GM23338 (cell line): ENCODE measurements around the gene RPL28. TPM values are rescaled to one million over a fixed set of nuclear protein-coding genes. Genes with fewer than 3 reads are reported as not detected.

Experiments used
- ATAC-seq: fragments of 200-7000 bp; cut with Tn5 transposase; 3 replicates; pipeline ENCODE4 v1.9.1; 2020
- DNase-seq: peaks from one replicate; pipeline ENCODE4 v3.0.0-alpha.2; 2015; ENCODE audit warnings: low spot score
- H2AFZ ChIP-seq: fragments of 200-600 bp; sonication (generic); 2 replicates; pipeline ENCODE4 v1.8.0; 2016; ENCODE audit warnings: antibody characterized with exemption, mild to moderate bottlenecking, moderate library complexity
- H3F3A ChIP-seq: fragments of 200-600 bp; sonication (generic); replicated peaks from 2 replicates; pipeline ENCODE4 v1.8.0; 2017; ENCODE audit warnings: antibody characterized with exemption, mixed run types, low read depth
- H3K27ac ChIP-seq: fragments of 200-600 bp; sonication (generic); 2 replicates; pipeline ENCODE4 v1.6.1; 2016; ENCODE audit warnings: low read depth
- H3K27me3 ChIP-seq: fragments of 200-600 bp; sonication (generic); 2 replicates; pipeline ENCODE4 v1.8.0; 2016; ENCODE audit warnings: mild to moderate bottlenecking, mixed run types, moderate library complexity; ENCODE audit not compliant: insufficient read depth
- H3K36me3 ChIP-seq: fragments of 200-600 bp; sonication (generic); 2 replicates; pipeline ENCODE4 v1.8.0; 2016; ENCODE audit warnings: mild to moderate bottlenecking; ENCODE audit not compliant: insufficient read depth
- H3K4me1 ChIP-seq: fragments of 200-600 bp; sonication (generic); 2 replicates; pipeline ENCODE4 v1.8.0; 2016; ENCODE audit warnings: mild to moderate bottlenecking, moderate library complexity; ENCODE audit not compliant: insufficient read depth
- H3K4me2 ChIP-seq: fragments of 200-600 bp; sonication (generic); 2 replicates; pipeline ENCODE4 v1.7.1; 2017; ENCODE audit warnings: mixed run types
- H3K4me3 ChIP-seq: fragments of 200-600 bp; sonication (generic); 2 replicates; pipeline ENCODE4 v1.6.1; 2016; ENCODE audit warnings: mixed run types
- H3K79me2 ChIP-seq: fragments of 200-600 bp; sonication (generic); replicated peaks from 2 replicates; pipeline ENCODE4 v1.8.0; 2017; ENCODE audit warnings: mild to moderate bottlenecking; ENCODE audit not compliant: insufficient read depth
- H3K9me2 ChIP-seq: fragments of 200-600 bp; sonication (generic); 2 replicates; pipeline ENCODE4 v1.8.0; 2017; ENCODE audit not compliant: insufficient read depth
- H4K20me1 ChIP-seq: fragments of 200-600 bp; sonication (generic); replicated peaks from 2 replicates; pipeline ENCODE4 v1.8.0; 2017; ENCODE audit warnings: mild to moderate bottlenecking; ENCODE audit not compliant: insufficient read depth
- H3K27ac Mint-ChIP-seq: 2 replicates; pipeline ENCODE4 v1.8.0; 2020; ENCODE audit warnings: inconsistent platforms, mild to moderate bottlenecking, moderate library complexity, mixed read lengths
- H3K27me3 Mint-ChIP-seq: 3 replicates; pipeline ENCODE4 v1.8.0; 2022; ENCODE audit warnings: low read depth, mild to moderate bottlenecking, moderate library complexity, mixed read lengths, inconsistent platforms; ENCODE audit not compliant: insufficient read depth, poor library complexity
- H3K36me3 Mint-ChIP-seq: 3 replicates; pipeline ENCODE4 v1.8.0; 2021; ENCODE audit warnings: low read depth, mild to moderate bottlenecking, inconsistent platforms, moderate library complexity, mixed read lengths
- H3K4me1 Mint-ChIP-seq: 3 replicates; pipeline ENCODE4 v1.8.0; 2020; ENCODE audit warnings: mild to moderate bottlenecking, inconsistent platforms, mixed read lengths
- H3K4me3 Mint-ChIP-seq: 3 replicates; pipeline ENCODE4 v1.8.0; 2021; ENCODE audit warnings: moderate library complexity, mild to moderate bottlenecking, inconsistent platforms, mixed read lengths
- H3K9me3 Mint-ChIP-seq: 3 replicates; pipeline ENCODE4 v1.8.0; 2020; ENCODE audit warnings: moderate library complexity, mild to moderate bottlenecking, inconsistent platforms, mixed read lengths
- CREB1 ChIP-seq: fragments of 250-450 bp; sonication (Bioruptor Pico); IDR thresholded peaks from 2 replicates; pipeline ENCODE4 v1.5.0; 2020; ENCODE audit warnings: low read depth, mild to moderate bottlenecking, moderate library complexity
- EZH2phosphoT487 ChIP-seq: fragments of 200-600 bp; sonication (generic); IDR thresholded peaks from one replicate; pipeline ENCODE4 v1.8.1; 2018; ENCODE audit warnings: antibody characterized with exemption; ENCODE audit not compliant: unreplicated experiment
- JUNB ChIP-seq: IDR thresholded peaks from one replicate; pipeline ENCODE4 v1.6.1; 2016; ENCODE audit warnings: antibody characterized with exemption; ENCODE audit not compliant: unreplicated experiment
- POLR2AphosphoS5 ChIP-seq: IDR thresholded peaks from 2 replicates; pipeline ENCODE4 v1.6.1; 2016; ENCODE audit warnings: antibody characterized with exemption, low read depth
- STAT1 ChIP-seq: IDR thresholded peaks from one replicate; pipeline ENCODE4 v1.6.1; 2016; ENCODE audit warnings: antibody characterized with exemption; ENCODE audit not compliant: unreplicated experiment
- ZNF114 ChIP-seq: fragments of 250-450 bp; sonication (Bioruptor Pico); IDR thresholded peaks from 2 replicates; pipeline ENCODE4 v1.5.0; 2020; ENCODE audit warnings: mild to moderate bottlenecking, moderate library complexity
- ZNF331 ChIP-seq: fragments of 250-450 bp; sonication (Bioruptor Pico); IDR thresholded peaks from 2 replicates; pipeline ENCODE4 v1.5.0; 2020; ENCODE audit warnings: low read depth, mild to moderate bottlenecking, moderate library complexity
- ZNF462 ChIP-seq: fragments of 250-450 bp; sonication (Bioruptor Pico); IDR thresholded peaks from 2 replicates; pipeline ENCODE4 v1.5.0; 2020; ENCODE audit warnings: mild to moderate bottlenecking, moderate library complexity
- polyA plus RNA-seq: library from polyadenylated mRNA; unstranded; fragments of >200 nt; fragmentation: Nextera tagmentation; extraction: Ambion mirVana; gene quantifications from 2 replicates; pipeline ENCODE4 v1.2.1, GENCODE V29; 2016
- total RNA-seq: library from RNA; depleted of rRNA; stranded (reverse); fragments of >200 nt; shearing (Covaris generic); gene quantifications from 2 replicates; pipeline ENCODE4 v1.2.3, GENCODE V29; 2014
- TF ChIP-seq, protein P1 (sequence below): IDR thresholded peaks from 2 replicates; pipeline ENCODE4 v1.6.1; 2016; ENCODE audit warnings: antibody characterized with exemption

The RPL28 gene
- total and polyA plus RNA-seq, 2 experiments from 2014 or later = 737 to 1,528 TPM

DNA sequence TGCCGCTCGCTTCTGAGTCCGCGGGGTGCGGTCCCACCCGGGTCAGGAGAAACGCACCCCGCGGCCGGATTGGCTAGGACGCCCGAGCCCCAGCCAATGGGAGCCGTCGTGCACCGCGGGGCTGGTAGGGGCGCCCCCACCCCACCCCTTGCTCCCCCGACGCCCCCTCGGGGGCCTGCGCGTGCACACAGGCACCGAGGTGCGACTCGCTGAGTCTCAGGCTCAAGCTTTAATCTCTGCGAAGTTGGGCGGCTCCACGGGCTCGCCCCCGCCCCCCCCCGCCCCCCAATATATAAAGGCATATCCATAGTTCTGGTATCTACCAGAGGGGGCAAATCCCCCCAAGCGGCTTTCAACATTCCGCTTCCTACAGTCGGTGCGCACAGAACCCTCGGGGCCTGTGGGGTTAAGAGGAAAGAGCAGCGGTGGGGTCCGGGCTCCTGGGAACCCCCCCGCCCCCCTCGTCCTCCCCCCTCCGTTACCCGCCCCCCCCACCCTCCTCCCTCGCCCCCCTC, 31.0 kb upstream of the RPL28 start, which contains the start of gene COX6B2:
Gene COX6B2, minus strand, starts transcription at position 22 of the 515 bp plus-strand sequence. CDS start 198 bp downstream, outside the sequence.
- Histone ChIP-seq H3K79me2 (no peaks in the 10 kb centered on the region), H4K20me1 (no peaks in the 10 kb centered on the region), H3K27ac (no peak within 1 kb of the TSS), H3K36me3 (no peaks in the 10 kb centered on the region), H3K27me3 (peaks cover 63% of the 10 kb centered on the region), H2AFZ (peak within 1 kb of the TSS; percentile 90), H3K4me1 (peaks cover 23% of the 10 kb centered on the region), H3K9me2 (no peaks in the 10 kb centered on the region), H3K4me3 (peak within 1 kb of the TSS; percentile 75), H3F3A (peaks cover 13% of the 10 kb centered on the region), H3K4me2 (peak within 1 kb of the TSS; percentile 91)
- TF ChIP-seq CREB1 (no peak), JUNB (no peak), STAT1 (no peak)
- TF ChIP-seq, protein P1, sequence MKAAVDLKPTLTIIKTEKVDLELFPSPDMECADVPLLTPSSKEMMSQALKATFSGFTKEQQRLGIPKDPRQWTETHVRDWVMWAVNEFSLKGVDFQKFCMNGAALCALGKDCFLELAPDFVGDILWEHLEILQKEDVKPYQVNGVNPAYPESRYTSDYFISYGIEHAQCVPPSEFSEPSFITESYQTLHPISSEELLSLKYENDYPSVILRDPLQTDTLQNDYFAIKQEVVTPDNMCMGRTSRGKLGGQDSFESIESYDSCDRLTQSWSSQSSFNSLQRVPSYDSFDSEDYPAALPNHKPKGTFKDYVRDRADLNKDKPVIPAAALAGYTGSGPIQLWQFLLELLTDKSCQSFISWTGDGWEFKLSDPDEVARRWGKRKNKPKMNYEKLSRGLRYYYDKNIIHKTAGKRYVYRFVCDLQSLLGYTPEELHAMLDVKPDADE = no peak
- Mint-ChIP-seq H3K9me3 (no peaks in the 10 kb centered on the region), H3K27me3 (peaks cover 67% of the 10 kb centered on the region), H3K27ac (no peak within 1 kb of the TSS), H3K4me1 (peaks cover 32% of the 10 kb centered on the region), H3K4me3 (peak within 1 kb of the TSS; percentile 72), H3K36me3 (no peaks in the 10 kb centered on the region)
- peak; percentile 63 for DNase-seq
- peak; percentile 33 for ATAC-seq

GRCh38 chr19:55355213-55355821, 30.4 kb upstream of the RPL28 start:
- Mint-ChIP-seq H3K27ac (no peak overlapping the region), H3K36me3 (no peaks in the 10 kb centered on the region), H3K27me3 (peaks cover 66% of the 10 kb centered on the region), H3K4me3 (peak overlapping the region; percentile 50), H3K4me1 (peaks cover 29% of the 10 kb centered on the region), H3K9me3 (no peaks in the 10 kb centered on the region)
- Histone ChIP-seq H2AFZ (peak overlapping the region; percentile 85), H3K36me3 (no peaks in the 10 kb centered on the region), H3K4me1 (peaks cover 17% of the 10 kb centered on the region; the same call in 1 of the 2 replicates), H3K9me2 (no peaks in the 10 kb centered on the region), H3F3A (peaks cover 13% of the 10 kb centered on the region), H3K27ac (no peak overlapping the region), H3K4me3 (peak overlapping the region; percentile 32; the same call in 1 of the 2 replicates), H4K20me1 (no peaks in the 10 kb centered on the region), H3K79me2 (no peaks in the 10 kb centered on the region), H3K27me3 (peaks cover 63% of the 10 kb centered on the region), H3K4me2 (peak overlapping the region; percentile 57; the same call in 1 of the 2 replicates)
- peak; percentile 4 for ATAC-seq
- DNase-seq = peak; percentile 77
- TF ChIP-seq POLR2AphosphoS5 = no peak
- TF ChIP-seq EZH2phosphoT487 = no peak
- TF ChIP-seq STAT1 = no peak
- no peak for TF ChIP-seq JUNB
- TF ChIP-seq ZNF462 = no peak
- TF ChIP-seq, protein P1 = no peak
- TF ChIP-seq ZNF331 (CRISPR knock-in tag) = no peak
- TF ChIP-seq ZNF114 = no peak
